K562 (cell line): ENCODE measurements around the gene CORIN.

Source experiments
- AFF1 ChIP-seq, 2 experiments: fragments of 450-650 bp; IDR thresholded peaks; 2 replicates each; pipeline ENCODE4 v1.6.1; 2018; ENCODE audit warnings: mild to moderate bottlenecking in 2 of 2, low read depth in 1 of 2; ENCODE audit not compliant: partially characterized antibody in 2 of 2
- ARID4B ChIP-seq: sonication (generic); formaldehyde crosslinking; IDR thresholded peaks from 2 replicates; pipeline ENCODE4 v1.8.0; 2022; ENCODE audit warnings: mild to moderate bottlenecking, missing genetic modification reagents
- PCBP2 ChIP-seq: fragments of 200-400 bp; formaldehyde crosslinking; IDR thresholded peaks from 2 replicates; pipeline ENCODE4 v1.6.1; 2018; ENCODE audit warnings: low read length, low read depth, mild to moderate bottlenecking, moderate library complexity; ENCODE audit not compliant: poor library complexity, severe bottlenecking
- POLR2G ChIP-seq: fragments of 200-400 bp; formaldehyde crosslinking; IDR thresholded peaks from 2 replicates; pipeline ENCODE4 v1.6.1; 2017; ENCODE audit warnings: low read depth, mild to moderate bottlenecking, antibody characterized with exemption, low read length, moderate library complexity
- SNRNP70 ChIP-seq: fragments of 200-400 bp; formaldehyde crosslinking; optimal IDR thresholded peaks from 2 replicates; pipeline ENCODE3; 2017; ENCODE audit warnings: low read depth, low read length
- ZNF830 ChIP-seq: fragments of 250-450 bp; sonication (Bioruptor Pico); IDR thresholded peaks from 2 replicates; pipeline ENCODE4 v1.5.0; 2021; ENCODE audit warnings: mild to moderate bottlenecking

- no peak for TF ChIP-seq ARID4B (CRISPR knock-in tag)
- TF ChIP-seq ZNF830 (CRISPR knock-in tag), result no peak
- no peak for TF ChIP-seq PCBP2
- no peak for TF ChIP-seq SNRNP70
- no peak for TF ChIP-seq AFF1 (IDR thresholded peaks at IDR 0.05; ENCODE audit: low read depth in 1 of 2, partially characterized antibody in 2 of 2)
- no peak for TF ChIP-seq POLR2G
These were observed 90.7 kb downstream of the CORIN start for GRCh38 chr4:47747211-47747610.
